LNCaP clone FGC (cell line): Measurements from ENCODE around the gene TRIM27.

Source experiments
- DNase-seq: peaks from one replicate; pipeline ENCODE4 v3.0.0-alpha.2; 2011; ENCODE audit warnings: low read depth
- H3K4me3 ChIP-seq: 2 replicates; pipeline ENCODE4 v1.5.1; 2011; ENCODE audit warnings: mild to moderate bottlenecking, low read depth, low read length, control low read depth
- TF ChIP-seq, protein P1 (sequence below): IDR thresholded peaks from 2 replicates; pipeline ENCODE4 v1.5.1; 2012; ENCODE audit warnings: mild to moderate bottlenecking; ENCODE audit not compliant: control insufficient read depth, insufficient read depth; ENCODE audit errors: extremely low read depth

The TRIM27 gene

DNA sequence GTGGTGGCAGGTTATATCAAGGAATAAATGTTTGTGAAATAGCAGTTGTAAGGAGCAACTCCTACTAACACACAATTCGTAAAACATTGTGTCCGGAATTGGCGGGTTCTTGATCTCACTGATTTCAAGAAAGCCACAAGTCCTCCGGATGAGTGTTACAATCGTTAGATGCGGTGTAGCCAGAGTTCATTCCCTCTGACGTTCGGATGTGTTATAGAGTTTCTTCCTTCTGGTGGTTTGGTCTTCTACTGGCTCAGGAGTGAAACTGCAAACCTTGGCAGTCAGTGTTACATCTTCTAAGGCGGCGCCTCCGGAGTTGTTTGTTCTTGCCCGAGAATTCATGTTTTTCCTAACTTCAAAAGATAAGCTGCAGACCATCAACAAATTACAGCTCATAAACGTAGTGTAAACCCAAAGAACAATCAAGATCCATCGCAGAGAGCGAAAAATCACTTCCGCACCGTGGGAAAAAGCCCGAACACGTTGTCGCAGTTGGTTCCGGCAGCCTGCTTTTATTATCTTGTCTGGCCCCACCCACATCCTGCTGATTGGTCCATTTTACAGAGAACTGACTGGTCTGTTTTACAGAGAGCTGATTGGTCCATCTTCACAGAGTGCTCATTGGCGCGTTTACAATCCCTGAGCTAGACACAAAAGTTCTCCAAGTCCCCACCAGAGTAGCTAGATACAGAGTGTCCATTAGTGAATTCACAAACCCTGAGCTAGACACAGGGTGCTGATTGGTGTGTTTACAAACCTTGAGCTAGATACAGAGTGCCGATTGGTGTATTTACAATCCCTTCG is 58.2 kb downstream of the TRIM27 start:
- H3K4me3 ChIP-seq = no peak overlapping the region
- DNase-seq = no peak
- TF ChIP-seq, protein P1, sequence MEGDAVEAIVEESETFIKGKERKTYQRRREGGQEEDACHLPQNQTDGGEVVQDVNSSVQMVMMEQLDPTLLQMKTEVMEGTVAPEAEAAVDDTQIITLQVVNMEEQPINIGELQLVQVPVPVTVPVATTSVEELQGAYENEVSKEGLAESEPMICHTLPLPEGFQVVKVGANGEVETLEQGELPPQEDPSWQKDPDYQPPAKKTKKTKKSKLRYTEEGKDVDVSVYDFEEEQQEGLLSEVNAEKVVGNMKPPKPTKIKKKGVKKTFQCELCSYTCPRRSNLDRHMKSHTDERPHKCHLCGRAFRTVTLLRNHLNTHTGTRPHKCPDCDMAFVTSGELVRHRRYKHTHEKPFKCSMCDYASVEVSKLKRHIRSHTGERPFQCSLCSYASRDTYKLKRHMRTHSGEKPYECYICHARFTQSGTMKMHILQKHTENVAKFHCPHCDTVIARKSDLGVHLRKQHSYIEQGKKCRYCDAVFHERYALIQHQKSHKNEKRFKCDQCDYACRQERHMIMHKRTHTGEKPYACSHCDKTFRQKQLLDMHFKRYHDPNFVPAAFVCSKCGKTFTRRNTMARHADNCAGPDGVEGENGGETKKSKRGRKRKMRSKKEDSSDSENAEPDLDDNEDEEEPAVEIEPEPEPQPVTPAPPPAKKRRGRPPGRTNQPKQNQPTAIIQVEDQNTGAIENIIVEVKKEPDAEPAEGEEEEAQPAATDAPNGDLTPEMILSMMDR = no peak

DNA sequence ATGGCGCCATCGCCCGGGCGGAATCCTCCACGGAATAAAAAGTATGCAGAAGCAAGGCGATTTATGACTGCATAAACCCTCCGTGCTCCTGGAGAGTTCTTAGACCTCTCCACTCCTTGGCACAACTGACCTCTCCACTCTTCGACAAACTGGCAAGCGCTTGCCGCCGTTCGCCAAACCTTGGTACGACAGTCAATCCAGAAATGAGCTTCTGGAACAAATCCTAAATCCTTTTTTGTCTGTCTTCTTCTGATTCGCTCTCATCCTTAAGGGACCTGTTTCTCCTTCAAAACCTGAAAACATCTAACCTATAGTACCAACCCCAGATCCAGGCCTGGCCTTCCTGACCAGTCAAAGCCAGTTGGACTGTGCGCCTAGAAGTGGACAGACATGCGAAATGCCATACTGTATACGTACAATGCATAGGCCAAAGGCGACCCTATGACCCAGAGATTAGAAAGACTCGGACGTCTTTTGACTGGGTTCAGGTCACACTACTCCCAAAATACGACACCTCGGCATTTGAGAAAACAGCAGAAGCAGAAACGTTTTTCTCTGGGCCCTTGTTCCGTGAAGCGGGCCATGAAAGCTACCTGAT is 59.4 kb downstream of the TRIM27 start:
- DNase-seq = peak; percentile 76
- peak overlapping the region; percentile 87 for H3K4me3 ChIP-seq
- TF ChIP-seq, protein P1 = peak; percentile 65

DNA sequence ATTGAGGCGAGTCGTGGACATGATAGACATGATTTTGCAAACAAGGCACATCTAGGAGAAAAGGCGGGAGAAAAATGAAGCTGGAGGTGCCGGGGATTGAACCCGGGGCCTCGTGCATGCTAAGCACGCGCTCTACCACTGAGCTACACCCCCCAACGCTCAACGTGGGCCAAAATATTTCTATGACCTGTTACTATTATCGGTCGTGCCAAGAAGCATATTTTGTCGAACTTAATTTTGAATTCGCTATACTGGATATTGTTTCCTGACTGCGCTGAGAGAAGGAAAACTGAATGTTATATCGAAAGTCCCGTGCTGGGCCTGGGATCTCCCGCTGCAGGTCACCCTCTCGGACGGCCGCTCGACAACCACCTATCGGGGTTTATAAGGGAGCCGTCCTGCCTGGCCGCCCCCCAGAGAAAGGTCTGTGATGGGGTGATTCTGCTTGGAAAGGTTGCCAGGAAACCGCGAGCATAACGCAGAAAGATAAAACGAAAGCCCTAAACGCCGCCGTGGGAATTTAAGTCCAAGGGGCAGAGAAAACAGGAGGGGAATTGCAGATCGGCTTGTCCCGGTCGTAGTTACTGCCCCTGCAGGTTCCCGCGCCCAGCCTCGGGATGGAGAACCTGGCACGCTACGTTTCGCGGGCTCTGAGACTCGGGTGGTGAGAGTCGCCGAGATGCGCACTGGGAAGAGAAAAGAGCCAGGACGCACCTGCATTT is 60.0 kb downstream of the TRIM27 start:
- peak overlapping the region; percentile 87 for H3K4me3 ChIP-seq
- TF ChIP-seq, protein P1 = no peak
- peak; percentile 63 for DNase-seq

DNA sequence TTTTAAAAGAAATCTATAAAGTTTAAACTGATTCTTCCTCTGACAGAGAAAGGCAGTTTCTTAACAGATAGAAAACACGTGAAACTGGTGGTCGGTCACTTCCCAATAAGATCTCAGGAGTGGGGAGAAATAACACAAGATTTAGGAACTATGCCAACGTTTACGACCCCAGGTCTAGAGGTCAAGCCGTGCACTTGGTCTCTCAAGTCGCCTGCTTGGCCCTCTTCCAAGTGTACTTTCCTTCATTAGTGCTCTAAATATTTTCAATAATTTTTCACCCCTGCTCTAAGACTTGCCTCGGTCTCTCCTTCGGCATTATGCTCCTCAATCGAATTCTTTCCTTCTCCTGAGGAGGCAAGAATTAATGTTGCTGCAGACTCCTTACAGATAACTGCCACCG is 61.7 kb downstream of the TRIM27 start:
- TF ChIP-seq, protein P1 = no peak
- no peak for DNase-seq
- no peak overlapping the region for H3K4me3 ChIP-seq

DNA sequence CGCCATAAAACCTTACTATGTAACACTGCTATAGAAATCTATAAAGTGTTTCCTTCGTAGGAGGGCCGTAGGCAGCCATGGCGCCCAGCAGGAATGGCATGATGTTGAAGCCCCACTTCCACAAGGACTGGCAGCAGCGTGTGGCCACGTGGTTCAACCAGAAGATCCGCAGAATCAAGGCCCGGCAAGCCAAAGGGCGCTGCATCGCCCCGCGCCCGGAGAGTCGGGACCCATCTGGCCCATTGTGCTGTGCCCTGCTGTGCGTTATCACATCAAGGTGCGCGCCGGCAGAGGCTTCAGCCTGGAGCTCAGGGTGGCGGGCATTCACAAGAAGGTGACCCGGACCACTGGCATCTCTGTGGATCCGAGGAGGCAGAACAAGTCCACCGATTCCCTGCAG is 62.4 kb downstream of the TRIM27 start:
- no peak for DNase-seq
- TF ChIP-seq, protein P1 = no peak
- H3K4me3 ChIP-seq = no peak overlapping the region

DNA sequence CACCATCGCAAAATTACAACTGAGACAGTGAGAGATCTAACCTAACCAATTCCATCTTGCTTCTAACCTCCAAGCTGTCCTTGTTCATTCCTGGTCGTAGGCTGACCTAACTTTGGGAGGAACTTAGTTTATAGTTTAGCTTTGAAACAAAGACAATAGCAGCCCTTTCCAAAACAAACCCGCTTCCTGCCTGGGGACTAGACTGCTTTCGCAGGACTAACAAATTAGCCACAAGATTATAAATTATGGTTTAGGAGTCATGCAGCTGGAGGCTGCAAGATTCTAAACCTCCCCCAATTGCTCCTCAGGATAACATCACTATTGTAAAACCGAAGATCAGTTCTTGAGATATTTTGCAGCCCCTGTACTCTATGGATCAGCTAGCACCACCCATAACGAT is 63.2 kb downstream of the TRIM27 start:
- TF ChIP-seq, protein P1 = no peak
- DNase-seq = no peak
- H3K4me3 ChIP-seq = no peak overlapping the region
